ENCODE results near the gene PTMA. TPM values are rescaled to one million over a fixed set of nuclear protein-coding genes. Genes with fewer than 3 reads are reported as not detected.

PTMA gene
- total RNA-seq, 1 experiment from 2014 or later: 2,752 TPM

GRCh38 chr2:231726276-231726675, 18.0 kb downstream of the PTMA start (continued):
- TF ChIP-seq MAX (IDR thresholded peaks at IDR 0.05) (no peak), YY1 (IDR thresholded peaks at IDR 0.05; ENCODE audit: extremely low read depth, insufficient replicate concordance, low read depth, low read length) (no peak), RAD21 (IDR thresholded peaks at IDR 0.05; ENCODE audit: low read depth) (no peak), ELF1 (IDR thresholded peaks at IDR 0.05; ENCODE audit: borderline replicate concordance, low read depth) (no peak), EGR1 (IDR thresholded peaks at IDR 0.05; ENCODE audit: low read depth) (no peak), EZH2 (IDR thresholded peaks at IDR 0.05) (no peak)

- BruUV-seq (replicated peaks): no TSS peak
- no peaks in the 10 kb centered on the region for H4K20me1 ChIP-seq (ENCODE audit: insufficient read depth)
- intact Hi-C loops (cut with micrococcal nuclease): no loop called here
- no peak for TF ChIP-seq SIN3A (IDR thresholded peaks at IDR 0.05; ENCODE audit: low read depth)
- TF ChIP-seq ZFX (IDR thresholded peaks at IDR 0.05): no peak
- TF ChIP-seq ZBTB33 (IDR thresholded peaks at IDR 0.05; ENCODE audit: extremely low read depth, insufficient replicate concordance, low read length): no peak
- no peak for TF ChIP-seq TCF7L2 (IDR thresholded peaks at IDR 0.05; ENCODE audit: borderline replicate concordance, extremely low read depth, insufficient read depth, insufficient read length)
- TF ChIP-seq POLR2A (IDR thresholded peaks at IDR 0.05; ENCODE audit: borderline replicate concordance, extremely low read depth, insufficient read depth, insufficient read length): no peak
- TF ChIP-seq ZNF274 (IDR thresholded peaks at IDR 0.05; ENCODE audit: low read depth, low read length): no peak
- no peak for TF ChIP-seq EGR1 (IDR thresholded peaks at IDR 0.05; ENCODE audit: low read depth)
- TF ChIP-seq MAX (IDR thresholded peaks at IDR 0.05): no peak
- TF ChIP-seq ELF1 (IDR thresholded peaks at IDR 0.05; ENCODE audit: borderline replicate concordance, low read depth): no peak
- TF ChIP-seq POLR2AphosphoS5 (IDR thresholded peaks at IDR 0.05; ENCODE audit: low read depth, low read length): no peak
- no peak for TF ChIP-seq EZH2 (IDR thresholded peaks at IDR 0.05)
- TF ChIP-seq YY1 (IDR thresholded peaks at IDR 0.05; ENCODE audit: extremely low read depth, insufficient replicate concordance, low read depth, low read length): no peak
- TF ChIP-seq EZH2phosphoT487 (IDR thresholded peaks at IDR 0.05; ENCODE audit: borderline replicate concordance): no peak
- TF ChIP-seq REST (IDR thresholded peaks at IDR 0.05; ENCODE audit: low read depth): no peak
- no peak for TF ChIP-seq CBX3 (IDR thresholded peaks at IDR 0.05; ENCODE audit: low read depth)
- no peaks in the 10 kb centered on the region for H3K27me3 ChIP-seq (ENCODE audit: insufficient read depth, low read length)
- H3K4me3 ChIP-seq (replicated peaks in 1 of 2; ENCODE audit: low read depth in 1 of 2, low read length in 2 of 2): no peak overlapping the region
- no peak overlapping the region for H2AFZ ChIP-seq (ENCODE audit: low read depth, low read length, poor library complexity, severe bottlenecking)
- ChIA-PET CTCF (interaction anchor here (1.3 kb wide), 1 partner anchor 13 kb away, joined by 3 read pairs; no protein-coding TSS in a partner anchor), RAD21 (ENCODE audit: low non-redundant PET in 1 of 2, low total read pairs in 2 of 2, uncharacterized antibody in 2 of 2, unreplicated experiment in 2 of 2) (no interaction called here), POLR2A (no interaction called here)
- no peak overlapping the region for H3K9ac ChIP-seq (ENCODE audit: low read length)
- DNase-seq (ENCODE audit: low read depth, low spot score) (no peak), ATAC-seq (no peak)
- no peaks in the 10 kb centered on the region for H3K4me1 ChIP-seq (ENCODE audit: control insufficient read depth in 1 of 2, insufficient read depth in 2 of 2, low read length in 2 of 2)
- no peak overlapping the region for H3K27ac ChIP-seq (ENCODE audit: low read depth, low read length)
- no peak overlapping the region for H3K4me2 ChIP-seq (ENCODE audit: low read length)
- no peaks in the 10 kb centered on the region for H3K9me3 ChIP-seq (ENCODE audit: control insufficient read depth in 1 of 2, insufficient read depth in 1 of 2, low read depth in 1 of 2, low read length in 2 of 2)
- no peaks in the 10 kb centered on the region for H3K79me2 ChIP-seq (ENCODE audit: insufficient read depth, low read length)
- H3K36me3 ChIP-seq (ENCODE audit: control insufficient read depth in 1 of 2, insufficient read depth in 2 of 2, low read length in 2 of 2): no peaks in the 10 kb centered on the region
- H3K9me2 ChIP-seq (ENCODE audit: insufficient read depth): no peaks in the 10 kb centered on the region
Measured at GRCh38 chr2:231727621-231728020, 19.3 kb downstream of the PTMA start.
